GM19238 (cell line): Measurements from ENCODE around the gene ETFBKMT.
"Not testable (repeated sequence)": the region's sequence is repeated elsewhere in the genome, so short reads cannot be mapped to it uniquely, and the experiment has no call there.

Experiments
- DNase-seq: peaks from one replicate; pipeline ENCODE4 v3.0.0; 2011; ENCODE audit warnings: low spot score; ENCODE audit not compliant: insufficient read length

ETFBKMT gene

DNA sequence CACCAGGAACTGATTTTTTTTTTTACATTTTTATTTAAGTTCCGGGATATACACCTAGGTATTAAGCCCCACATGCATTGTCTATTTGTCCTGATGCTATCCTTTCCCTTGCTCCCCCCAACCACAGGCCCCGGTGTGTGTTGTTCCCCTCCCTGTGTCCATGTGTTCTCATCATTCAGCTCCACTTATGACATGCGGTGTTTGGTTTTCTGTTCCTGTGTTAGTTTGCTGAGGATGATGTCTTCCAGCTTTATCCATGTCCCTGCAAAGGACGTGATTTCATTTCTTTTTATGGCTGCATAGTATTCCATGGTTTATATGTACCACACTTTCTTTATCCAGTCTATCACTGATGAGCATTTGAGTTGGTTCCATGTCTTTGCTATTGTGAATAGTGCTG lies 57.5 kb downstream of the ETFBKMT start:
- not testable (repeated sequence) for DNase-seq

- not testable (repeated sequence) for DNase-seq
Observed at GRCh38 chr12:31718542-31719198, 59.2 kb downstream of the ETFBKMT start.

DNA sequence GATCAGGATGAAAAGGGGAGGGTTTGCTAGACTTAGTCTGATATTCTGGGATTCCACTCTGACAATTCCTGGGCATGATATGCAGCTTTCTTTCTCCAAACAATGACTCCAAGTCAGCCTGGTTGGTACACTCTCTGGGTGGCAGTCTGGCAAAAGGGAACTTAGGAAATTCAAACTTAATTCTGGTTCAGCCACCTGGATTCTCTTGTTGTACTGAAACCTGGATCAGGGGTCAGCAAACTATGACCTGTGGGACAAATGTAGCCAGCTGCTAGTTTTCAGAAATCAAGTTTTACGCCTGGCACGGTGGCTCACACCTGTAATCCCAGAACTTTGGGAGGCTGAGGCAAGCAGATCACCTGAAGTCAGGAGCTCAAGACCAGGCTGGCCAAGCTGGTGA lies 63.1 kb downstream of the ETFBKMT start:
- DNase-seq = no peak
